ENCODE data around the gene MROH7.
"Not testable (repeated sequence)": the region's sequence is repeated elsewhere in the genome, so short reads cannot be mapped to it uniquely, and the experiment has no call there.

Gene MROH7

DNA sequence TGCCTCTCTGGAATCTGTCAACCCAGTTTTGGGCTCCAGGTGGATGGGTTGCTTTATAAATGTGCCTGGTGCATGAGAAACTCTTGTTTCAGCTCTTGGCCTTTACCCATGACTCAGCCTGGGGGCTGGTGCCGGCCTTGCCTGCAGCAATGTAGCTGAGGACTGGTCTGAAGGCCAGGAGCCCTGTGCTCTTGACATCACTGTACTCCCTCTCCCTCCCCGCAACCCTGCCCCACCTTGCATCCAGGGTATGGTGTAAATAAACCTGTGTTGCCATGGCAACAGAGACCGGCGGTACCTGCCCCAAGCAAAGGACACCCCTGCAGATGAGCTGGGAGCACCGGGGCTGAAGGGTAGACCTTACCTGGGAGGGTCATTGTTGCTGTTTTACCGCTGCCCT is 31.5 kb upstream of the MROH7 start:
- DNase-seq (ENCODE audit: low spot score), result no peak

DNA sequence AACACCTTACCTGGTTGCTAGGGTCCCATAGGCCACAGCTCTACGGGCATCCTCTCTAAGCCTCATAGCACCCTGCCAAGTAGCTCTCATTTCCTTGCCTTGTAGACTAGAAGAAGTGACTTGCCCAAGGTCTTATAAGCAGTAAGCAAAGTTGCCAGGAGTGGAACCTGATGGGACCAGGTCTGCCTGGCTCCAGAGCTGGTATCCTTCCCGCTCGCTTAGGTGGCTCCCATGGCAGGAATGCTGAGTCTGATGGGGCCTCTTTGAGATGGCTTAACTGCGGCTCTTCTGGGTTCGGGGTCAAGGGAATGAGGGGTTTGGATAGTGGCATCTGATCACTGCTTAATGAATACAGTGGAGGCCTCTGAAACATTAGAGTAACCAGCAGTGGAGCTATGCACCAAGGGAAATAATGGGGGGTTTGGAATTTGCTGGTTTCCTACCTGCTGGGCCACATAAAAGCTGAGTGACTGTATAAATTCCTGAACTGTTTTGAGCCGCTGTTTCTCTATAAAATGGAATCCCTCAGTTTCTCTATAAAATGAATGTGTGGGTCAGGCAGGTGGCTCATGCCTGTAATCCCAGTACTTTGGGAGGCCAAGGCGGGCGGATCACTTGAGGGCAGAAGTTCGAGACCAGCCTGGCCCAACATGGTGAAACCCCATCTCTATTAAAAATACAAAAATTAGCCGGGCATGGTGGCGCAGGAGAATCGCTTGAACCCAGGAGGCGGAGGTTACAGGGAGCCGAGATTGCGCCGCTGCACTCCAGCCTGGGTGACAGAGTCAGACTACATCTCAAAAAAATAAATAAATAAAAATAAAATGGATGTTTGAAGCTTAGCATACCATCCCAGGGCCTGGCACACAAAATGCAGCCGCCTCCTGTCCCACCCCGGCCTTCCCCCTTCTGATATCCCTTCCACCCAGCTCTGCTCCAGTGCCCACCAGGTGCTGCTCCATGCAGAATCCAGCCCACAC is 30.7 kb upstream of the MROH7 start:
- no peak for DNase-seq (ENCODE audit: low spot score)

DNA sequence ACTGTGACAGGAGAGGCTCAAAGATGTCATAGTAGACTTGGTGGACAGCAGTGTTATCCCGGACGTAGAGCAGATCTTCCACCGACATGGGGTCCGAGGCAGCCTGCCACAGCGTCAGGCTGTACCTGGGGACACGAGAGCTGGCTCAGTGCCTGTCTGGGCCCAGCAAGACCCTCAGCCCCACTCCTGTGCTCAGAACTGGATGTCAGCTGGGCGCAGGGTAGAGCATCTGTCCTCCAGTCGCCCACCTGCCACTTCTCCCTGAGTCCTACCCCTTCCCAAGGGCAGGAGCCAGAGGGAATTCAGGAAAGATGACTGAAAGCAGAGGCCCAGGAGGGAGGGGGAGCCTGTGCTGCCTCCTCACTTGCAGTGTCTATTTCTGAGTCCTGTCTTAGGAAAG is 30.0 kb upstream of the MROH7 start:
- no peak for DNase-seq (ENCODE audit: low spot score)

DNA sequence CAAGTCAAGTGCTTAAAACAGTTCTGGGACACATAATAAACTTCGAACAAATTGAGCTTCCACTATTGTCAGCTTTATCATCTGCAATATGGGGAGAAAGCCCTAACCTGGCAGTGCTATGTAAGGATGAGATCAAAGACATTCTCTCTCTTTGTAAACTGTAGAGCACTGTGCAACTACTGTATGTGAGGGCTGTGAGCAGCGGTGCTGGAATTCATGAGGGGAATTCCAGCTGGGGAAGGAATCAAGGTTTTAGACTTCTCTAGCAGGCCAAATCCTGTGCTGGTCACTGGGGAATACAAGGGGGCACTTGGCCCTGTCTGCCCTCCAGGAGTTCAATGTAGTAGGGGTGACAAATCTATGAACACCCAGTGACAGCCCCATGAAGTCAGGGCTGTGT is 27.6 kb upstream of the MROH7 start:
- no peak for DNase-seq (ENCODE audit: low spot score)

DNA sequence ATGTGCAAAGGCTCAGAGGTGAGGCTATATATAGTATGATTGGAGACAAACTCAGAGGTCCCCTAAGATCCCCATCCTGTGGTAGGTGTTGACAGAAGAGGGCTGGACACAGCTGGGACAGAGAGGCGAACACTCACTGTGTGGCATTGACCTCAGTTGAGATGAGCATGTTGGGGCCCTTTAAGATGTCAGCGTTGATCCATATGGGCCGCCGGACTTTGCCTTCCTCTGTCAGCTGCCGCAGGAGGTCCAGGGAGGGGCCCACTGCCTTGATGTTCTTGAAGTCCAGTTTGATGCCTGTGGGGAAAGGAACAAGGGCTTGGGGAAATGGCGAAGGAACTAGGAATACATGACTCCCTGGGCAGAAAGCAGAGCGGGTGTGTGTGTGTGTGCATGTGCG is 27.0 kb upstream of the MROH7 start:
- no peak for DNase-seq (ENCODE audit: low spot score)

DNA sequence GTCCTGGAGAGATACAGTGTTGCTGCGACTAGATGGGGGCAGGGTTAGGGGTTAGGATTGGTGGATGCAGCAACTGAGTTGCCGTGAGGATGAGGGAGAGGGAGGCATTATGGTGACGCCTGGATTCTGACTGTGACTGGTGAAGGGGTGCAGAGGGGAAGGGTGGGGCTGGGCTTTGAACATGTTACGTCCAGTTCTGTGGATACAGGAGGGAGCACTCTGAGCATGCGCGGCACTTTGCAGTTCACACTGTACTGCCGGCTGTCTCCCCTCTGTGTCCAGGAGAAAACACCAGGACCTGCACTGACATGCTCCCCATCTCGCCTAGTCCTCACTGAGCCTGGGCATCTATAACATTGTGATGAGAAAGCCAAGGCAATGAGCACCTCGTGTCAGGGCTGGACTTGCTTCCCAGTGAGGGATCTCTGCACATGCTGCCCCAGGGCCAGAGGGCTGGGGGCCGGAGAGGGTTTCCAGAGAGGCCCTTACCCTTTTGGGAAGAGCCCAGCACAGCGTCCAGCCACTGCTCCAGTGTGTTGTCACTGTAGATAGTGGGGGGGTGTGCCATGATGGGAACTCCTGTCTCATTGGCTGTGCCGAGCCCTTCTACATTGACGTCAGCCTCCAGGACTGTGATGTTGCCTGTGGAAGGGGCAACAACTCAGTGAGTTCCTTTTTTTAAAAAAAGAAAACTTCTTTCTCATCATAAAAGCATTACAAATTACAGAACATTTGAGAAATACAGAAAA is 25.9 kb upstream of the MROH7 start:
- DNase-seq (ENCODE audit: low spot score), result no peak

DNA sequence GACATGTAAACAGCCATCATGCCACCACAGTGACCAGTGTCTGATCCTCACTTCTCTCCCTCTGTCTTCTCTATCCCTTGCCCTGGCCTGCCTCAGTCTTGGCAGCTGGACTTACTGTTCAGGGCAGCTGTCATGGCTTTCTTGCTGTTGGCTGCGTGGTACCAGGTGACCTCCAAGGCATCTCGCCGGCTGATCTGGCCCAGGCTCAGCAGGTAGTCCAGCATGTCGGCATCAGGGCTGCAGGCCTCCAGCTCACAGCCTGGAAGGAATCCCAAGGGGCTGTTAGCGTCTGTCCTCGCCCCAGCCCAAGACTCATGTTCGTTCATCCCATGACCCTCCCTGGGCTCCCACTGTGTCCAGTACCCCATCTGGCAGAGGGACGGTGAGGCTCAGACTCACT is 21.8 kb upstream of the MROH7 start:
- DNase-seq (ENCODE audit: low spot score), result no peak

DNA sequence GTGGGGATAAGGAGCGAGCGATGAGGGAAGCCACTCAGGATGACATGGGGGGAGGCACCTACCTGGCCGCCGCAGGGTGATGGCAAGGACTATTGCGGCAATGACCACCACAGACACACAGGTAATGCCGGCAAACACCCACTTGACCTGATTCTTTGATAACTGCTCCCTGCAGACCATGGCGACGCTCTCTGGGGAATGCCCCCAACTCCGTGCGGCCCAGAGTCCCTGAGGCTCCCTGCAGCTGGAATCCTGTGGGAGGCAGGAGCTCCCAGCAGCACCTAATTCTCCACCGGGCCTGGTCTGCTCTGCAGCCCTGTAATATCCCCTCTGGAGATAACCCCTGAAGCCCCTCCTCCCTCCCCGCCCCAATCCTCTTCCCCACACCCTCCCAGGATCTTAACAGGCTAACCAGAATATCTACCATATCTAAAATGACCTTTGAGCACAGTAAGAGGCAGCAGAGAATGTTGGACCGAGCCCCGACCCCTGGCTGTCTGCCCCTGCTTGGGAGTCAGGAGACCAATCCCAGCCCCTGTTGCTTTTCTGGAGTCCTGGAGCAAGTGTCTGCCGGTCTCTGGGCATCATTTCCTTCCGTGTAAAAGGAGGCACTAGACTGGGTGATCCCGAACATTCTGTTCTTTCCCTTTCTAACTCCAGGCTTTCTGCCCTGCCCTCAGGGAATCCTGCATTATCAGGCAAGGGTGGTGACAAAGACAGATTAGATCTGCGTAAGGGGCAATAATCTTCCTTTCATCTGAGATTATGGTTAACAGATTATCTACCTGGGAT is 18.2 kb upstream of the MROH7 start, which contains the start of gene FAM151A:
FAM151A (minus strand) TSS at position 310 of the 792 bp plus-strand sequence; CDS start at position 180, 130 bp downstream.
- DNase-seq (ENCODE audit: low spot score), result peak; percentile 58

DNA sequence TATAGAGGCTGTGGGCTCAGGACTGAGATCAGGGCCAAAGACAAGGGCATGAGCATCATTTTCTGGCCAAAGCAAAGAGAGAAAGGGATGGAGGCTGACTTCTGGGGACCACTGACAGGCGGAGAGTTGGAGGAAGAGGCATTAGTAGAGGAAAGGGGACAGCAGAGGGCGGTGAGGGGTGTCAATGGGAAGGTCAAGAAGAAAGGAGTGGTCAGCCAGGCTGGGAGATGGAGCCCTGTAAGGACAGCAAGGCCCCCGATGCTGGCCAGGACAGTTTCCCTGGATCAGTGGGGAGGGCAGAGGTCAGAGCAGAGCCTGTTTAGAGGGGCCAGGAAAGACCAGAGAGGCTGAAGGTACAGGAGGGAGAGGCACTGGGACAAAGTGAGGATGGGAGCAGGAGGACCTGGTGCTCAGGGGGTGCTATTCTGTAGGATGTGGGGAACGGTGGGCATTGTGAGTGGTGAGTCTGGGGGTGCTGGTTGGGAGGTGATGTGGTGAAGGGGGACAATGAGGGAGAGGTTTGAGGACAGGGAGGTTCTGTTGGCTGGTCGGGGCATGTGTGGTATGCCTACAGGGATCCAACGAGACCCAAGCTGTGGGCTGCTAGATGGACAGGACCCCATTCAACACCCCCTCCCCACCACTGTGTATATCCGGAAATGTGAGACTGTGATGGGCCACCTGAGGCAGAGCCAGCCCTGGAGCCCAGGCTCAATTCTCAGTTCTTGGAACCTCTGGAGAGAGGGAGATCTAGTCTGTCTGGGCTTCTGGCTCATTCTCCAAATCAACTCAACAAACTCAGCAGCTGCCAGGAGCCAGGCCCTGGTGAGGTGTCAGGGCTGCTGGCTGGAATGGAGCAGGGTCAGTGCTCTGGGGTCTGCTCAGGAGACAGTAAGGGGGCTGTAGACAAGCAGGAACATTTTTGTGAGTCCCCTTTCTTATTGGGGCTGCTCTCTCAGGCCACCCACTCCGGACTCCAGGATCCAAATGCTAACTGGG is 16.8 kb upstream of the MROH7 start:
- DNase-seq (ENCODE audit: low spot score), result no peak

DNA sequence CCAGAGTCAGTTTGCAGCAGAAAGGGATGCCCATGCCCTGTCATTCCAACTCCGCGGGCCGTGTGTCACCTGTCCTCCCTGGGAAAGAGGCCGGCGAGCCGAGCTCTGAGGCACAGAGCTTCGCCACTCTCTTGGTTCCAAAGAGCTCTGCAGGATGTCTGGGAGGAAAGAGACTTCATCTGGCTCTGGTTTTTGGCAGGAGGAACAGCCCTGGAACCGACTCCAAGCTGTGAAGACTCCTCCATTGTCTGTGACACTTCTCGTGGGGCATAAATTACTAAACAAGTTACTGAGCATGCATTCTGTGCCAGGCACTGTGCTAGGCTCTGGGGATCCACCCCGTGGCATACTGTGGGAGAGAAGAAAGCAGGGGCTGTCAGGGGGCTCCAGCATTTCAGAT is 14.4 kb upstream of the MROH7 start:
- DNase-seq (ENCODE audit: low spot score), result no peak

DNA sequence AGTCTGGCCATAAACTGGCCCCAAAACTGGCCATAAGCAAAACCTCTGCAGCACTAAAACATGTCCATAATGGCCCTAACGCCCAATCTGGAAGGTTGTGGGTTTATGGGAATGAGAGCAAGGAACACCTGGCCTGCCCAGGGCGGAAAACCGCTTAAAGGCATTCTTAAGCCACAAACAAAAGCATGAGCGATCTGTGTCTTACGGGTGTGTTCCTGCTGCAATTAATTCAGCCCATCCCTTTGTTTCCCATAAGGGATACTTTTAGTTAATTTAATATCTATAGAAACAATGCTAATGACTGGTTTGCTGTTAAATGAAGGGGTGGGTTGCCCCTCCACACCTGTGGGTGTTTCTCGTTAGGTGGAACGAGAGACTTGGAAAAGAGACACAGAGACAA is 5.8 kb upstream of the MROH7 start:
- DNase-seq (ENCODE audit: low spot score), result not testable (repeated sequence)

DNA sequence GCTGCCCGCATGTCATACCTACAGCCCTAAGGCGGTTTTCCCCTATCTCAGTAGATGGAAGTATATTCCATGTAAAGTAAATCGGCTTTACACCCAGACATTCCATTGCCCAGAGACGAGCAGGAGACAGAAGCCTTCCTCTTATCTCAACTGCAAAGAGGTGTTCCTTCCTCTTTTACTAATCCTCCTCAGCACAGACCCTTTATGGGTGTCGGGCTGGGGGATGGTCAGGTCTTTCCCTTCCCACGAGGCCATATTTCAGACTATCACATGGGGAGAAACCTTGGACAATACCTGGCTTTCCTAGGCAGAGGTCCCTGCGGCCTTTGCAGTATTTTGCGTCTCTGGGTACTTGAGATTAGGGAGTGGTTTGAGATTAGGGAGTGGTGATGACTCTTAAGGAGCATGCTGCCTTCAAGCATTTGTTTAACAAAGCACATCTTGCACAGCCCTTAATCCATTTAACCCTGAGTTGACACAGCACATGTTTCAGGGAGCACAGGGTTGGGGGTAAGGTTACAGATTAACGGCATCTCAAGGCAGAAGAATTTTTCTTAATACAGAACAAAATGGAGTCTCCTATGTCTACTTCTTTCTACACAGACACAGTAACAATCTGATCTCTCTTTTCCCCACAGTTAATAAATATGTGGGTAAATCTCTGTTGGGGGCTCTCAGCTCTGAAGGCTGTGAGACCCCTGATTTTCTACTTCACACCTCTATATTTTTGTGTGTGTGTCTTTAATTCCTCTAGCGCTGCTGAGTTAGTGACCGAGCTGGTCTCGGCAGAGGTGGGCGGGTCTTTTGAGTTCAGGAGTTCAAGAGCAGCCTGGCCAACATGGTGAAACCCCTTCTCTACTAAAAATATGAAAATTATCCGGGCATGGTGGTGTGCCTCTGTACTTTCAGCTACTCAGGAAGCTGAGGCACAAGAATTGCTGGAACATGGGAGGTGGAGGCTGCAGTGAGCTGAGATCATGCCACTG is 4.8 kb upstream of the MROH7 start:
- DNase-seq (ENCODE audit: low spot score), result not testable (repeated sequence)

DNA sequence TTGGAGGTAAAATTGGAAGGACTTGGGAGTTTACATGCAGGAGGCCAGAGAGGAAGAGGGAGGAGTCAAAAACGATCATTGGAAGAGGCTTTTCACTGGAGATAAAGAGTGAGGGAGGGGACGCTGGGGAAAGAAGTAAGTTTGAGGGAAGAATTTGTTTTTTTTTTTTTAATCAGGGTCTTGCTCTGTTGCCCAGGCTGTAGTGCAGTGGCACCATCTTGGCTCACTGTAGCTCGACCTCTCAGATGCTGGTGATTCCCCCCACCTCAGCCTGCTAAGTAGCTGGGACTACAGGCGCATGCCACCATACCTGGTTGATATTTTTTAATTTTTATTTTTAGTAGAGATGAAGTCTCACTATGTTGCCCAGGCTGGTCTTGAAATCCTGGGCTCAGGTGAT is 1.2 kb upstream of the MROH7 start:
- DNase-seq (ENCODE audit: low spot score), result no peak

DNA sequence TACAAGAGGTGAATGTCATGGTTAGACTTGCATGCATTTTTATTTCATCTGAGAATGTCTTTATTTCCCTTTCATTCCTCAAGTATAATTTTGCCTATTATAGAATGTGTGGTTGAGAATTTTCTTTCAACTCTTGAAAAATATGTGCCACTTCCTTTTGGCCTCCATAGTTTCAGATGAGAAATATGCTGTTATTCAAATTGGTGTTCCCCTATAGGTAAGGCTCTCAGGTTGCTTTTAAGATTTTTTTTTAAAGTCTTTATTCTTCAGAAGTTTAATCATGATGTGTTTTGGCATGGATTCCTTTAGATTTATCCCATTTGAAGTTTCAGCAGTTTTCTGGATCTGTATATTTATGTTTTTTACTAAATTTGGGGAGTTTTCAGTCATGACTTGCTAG is 2.1 kb downstream of the MROH7 start:
- DNase-seq (ENCODE audit: low spot score), result no peak

DNA sequence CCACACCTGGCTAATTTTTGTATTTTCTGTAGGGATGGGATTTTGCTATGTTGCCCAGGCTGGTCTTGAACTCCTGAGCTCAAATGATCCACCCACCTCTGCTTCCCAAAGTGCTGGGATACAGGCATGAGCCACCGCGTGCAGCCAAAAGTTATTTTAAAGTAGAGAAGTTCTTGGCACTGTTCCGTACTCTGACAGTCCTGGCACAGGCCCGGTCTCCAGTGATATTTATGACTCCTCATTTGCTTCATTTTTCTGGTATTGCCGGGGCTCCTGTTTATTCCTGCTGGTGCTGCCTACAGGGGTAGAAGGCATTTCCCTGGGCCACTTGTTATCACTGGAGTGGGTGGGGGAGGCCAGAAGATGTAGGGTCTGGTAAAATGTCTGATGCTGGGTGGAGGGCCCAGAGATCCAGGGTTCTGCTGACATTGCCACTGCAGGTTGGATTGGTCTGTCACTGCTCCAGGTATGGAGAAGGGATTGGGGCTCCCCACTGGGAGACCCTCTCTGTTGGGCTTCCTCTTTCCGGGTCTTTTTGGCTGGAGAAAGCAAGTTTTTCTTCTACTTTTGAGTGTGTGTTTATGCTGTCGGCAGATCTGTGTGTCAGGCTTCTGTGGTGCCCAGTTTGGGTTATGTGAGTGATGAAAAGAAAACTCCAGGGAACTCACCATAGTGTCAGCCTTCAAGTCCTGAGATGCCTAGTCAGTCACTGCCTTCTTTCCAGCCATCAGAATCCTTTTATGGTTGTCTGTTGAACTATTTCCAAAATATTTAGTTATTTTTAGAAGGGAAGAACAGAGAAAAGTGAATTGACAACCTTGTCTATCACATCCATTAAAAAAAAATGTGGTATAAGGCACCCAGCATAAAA is 4.5 kb downstream of the MROH7 start:
- no peak for DNase-seq (ENCODE audit: low spot score)

DNA sequence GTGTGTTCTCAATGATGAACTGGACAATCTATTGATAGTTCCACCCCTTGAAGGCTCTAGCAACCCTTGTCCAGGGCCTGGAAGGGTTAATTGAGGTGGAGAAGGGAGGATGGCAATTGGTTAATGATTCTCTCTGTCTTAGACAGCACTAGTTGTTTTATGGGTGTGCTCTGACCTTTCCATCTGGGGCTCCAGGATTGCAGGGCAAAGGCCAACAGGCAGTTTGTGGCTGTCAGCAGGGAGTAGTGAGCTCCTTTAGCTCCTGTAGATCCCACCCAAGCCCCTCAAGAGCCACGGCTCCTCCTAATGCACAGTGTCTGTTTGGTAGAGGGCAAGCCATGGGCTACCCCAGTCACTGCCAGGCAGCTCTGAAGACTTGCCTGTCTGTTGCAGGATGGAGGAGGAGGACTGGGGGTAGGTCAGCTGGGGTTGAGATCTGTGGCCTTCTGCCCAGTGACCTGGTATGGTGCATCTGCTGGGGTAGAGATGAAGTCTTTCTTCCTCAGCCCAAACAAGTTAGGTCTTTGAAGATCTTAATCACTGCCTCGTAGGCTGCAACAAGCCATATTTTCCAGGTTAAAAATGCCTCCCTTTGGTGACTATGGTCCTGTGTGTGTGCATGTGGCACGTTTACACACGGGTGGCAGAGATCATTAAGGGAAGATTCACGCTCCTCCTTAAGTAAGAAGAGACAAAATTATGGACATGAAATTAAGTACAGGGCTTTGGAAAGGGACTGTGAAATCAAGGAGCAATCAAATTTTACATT is 7.7 kb downstream of the MROH7 start:
- peak; percentile 75 for DNase-seq (ENCODE audit: low spot score)

DNA sequence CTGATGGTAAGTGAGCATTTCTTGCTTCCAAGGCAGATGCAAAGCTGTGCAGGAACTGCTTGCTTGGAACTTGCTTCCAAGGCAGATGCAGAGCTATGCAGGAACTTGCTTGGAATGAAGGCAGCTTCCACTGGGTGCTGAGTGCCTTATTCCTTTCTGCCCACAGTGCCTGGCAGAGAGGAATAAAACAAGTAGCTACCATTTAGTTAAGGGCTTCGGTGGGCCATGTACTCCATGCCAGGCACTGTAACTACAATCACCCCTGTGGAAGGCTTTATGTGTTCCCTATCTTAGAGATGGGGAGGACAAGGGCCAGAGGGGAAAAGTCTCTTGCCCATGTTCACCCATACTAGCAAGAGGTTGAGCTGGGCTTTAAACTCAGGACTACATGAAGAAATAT is 8.3 kb downstream of the MROH7 start:
- no peak for DNase-seq (ENCODE audit: low spot score)

DNA sequence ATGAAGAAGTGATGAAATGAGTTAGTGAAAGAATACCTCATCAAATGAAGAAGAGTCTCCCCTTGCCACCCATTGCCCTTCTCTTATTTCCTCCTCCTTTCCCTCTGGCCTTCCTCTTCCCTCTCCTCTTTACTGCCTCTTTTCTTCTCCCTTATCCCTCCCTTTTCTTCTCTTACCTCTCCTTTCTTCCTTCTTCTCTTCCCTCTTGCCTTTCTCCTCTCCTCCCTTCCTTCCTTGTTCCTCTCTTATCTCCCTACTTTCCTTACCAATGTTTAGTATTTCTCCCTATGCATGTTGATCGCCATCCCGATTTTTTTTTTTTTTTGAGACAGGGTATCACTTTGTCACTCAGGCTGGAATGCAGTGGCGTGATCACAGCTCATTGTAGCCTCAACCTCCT is 8.8 kb downstream of the MROH7 start:
- no peak for DNase-seq (ENCODE audit: low spot score)
